HCT116 (cell line): ENCODE data around the gene CYB5R2. TPM values are rescaled to one million over a fixed set of nuclear protein-coding genes. Genes with fewer than 3 reads are reported as not detected.

Source experiments
- ATAC-seq: fragments of 200-7000 bp; cut with Tn5 transposase; 2 replicates; pipeline ENCODE4 v1.9.1; 2020; ENCODE audit warnings: mild to moderate bottlenecking, moderate library complexity
- BruUV-seq: library from RNA; stranded (reverse); fragments of 400-500 nt; replicated peaks from 2 replicates; lab custom pipeline; 2021; lab: Mats Ljungman, UMichigan
- CTCF ChIA-PET: fragments of 300-600 bp; sonication (Branson Sonifier 250); formaldehyde crosslinking; loops from one replicate; lab custom pipeline; 2021; ENCODE audit warnings: antibody characterized with exemption; lab: Charles Lee
- POLR2A ChIA-PET: fragments of 300-600, 350-600 bp; sonication (Branson Sonifier 250); formaldehyde crosslinking; loops from one replicate; lab custom pipeline; 2021; ENCODE audit warnings: antibody characterized with exemption; lab: Charles Lee
- RAD21 ChIA-PET, 2 experiments: fragments of 300-600 bp; sonication (Branson Sonifier 250); formaldehyde crosslinking; loops; one replicate each; lab custom pipeline; 2023; ENCODE audit warnings: low total read pairs in 2 of 2; ENCODE audit not compliant: uncharacterized antibody in 2 of 2, unreplicated experiment in 2 of 2, low non-redundant PET in 1 of 2; lab: Charles Lee
- DNase-seq: peaks from one replicate; pipeline ENCODE4 v3.0.0-alpha.2; 2010; ENCODE audit warnings: low read depth, low spot score
- H2AFZ ChIP-seq: fragments of 200-600 bp; shearing (Covaris generic), sonication (generic); 2 replicates; pipeline ENCODE4 v1.6.1; 2017; ENCODE audit warnings: low read depth, mixed run types, mixed read lengths, antibody characterized with exemption, low read length; ENCODE audit not compliant: poor library complexity, severe bottlenecking
- H3K27ac ChIP-seq: 2 replicates; pipeline ENCODE4 v1.5.1; 2012; ENCODE audit warnings: low read depth, low read length
- H3K27me3 ChIP-seq: fragments of 200-600 bp; sonication (generic); 2 replicates; pipeline ENCODE4 v1.6.1; 2016; ENCODE audit warnings: mixed run types, low read length, mixed read lengths; ENCODE audit not compliant: insufficient read depth
- H3K36me3 ChIP-seq, 2 experiments: fragments of 200-500 bp in 1 of 2; fragments of 200-600 bp in 1 of 2; sonication (Bioruptor generic) in 1 of 2; sonication (generic) in 1 of 2; 2 replicates each; pipeline versions ENCODE4 v1.5.1 to v1.6.1; 2014 to 2016; ENCODE audit warnings: low read length in 2 of 2, inconsistent platforms in 1 of 2, mixed read lengths in 1 of 2, mixed run types in 1 of 2; ENCODE audit not compliant: insufficient read depth in 2 of 2, control insufficient read depth in 1 of 2
- H3K4me1 ChIP-seq, 2 experiments: fragments of 200-600 bp in 1 of 2; sonication (generic) in 1 of 2; 2 replicates each; pipeline versions ENCODE4 v1.5.1 to v1.6.1; 2012 to 2017; ENCODE audit warnings: low read length in 2 of 2, inconsistent platforms in 1 of 2, mild to moderate bottlenecking in 1 of 2, mixed read lengths in 1 of 2, mixed run types in 1 of 2, moderate library complexity in 1 of 2; ENCODE audit not compliant: insufficient read depth in 2 of 2, control insufficient read depth in 1 of 2
- H3K4me2 ChIP-seq: fragments of 200-600 bp; sonication (generic); 2 replicates; pipeline ENCODE4 v1.6.1; 2017; ENCODE audit warnings: mixed run types, low read length, mixed read lengths
- H3K4me3 ChIP-seq, 2 experiments: fragments of 200-600 bp in 1 of 2; sonication (generic) in 1 of 2; replicated peaks in 1 of 2; 2 replicates each; pipeline ENCODE4 v1.5.1; 2011 to 2016; ENCODE audit warnings: low read length in 2 of 2, control low read depth in 1 of 2, low read depth in 1 of 2, mild to moderate bottlenecking in 1 of 2, mixed read lengths in 1 of 2, mixed run types in 1 of 2
- H3K79me2 ChIP-seq: fragments of 200-600 bp; sonication (generic); 2 replicates; pipeline ENCODE4 v1.6.1; 2017; ENCODE audit warnings: mild to moderate bottlenecking, mixed run types, low read length, moderate library complexity, mixed read lengths; ENCODE audit not compliant: insufficient read depth
- H3K9ac ChIP-seq: fragments of 200-600 bp; sonication (generic); 2 replicates; pipeline ENCODE4 v1.6.1; 2016; ENCODE audit warnings: low read length, mixed read lengths
- H3K9me2 ChIP-seq: fragments of 200-600 bp; sonication (generic), shearing (Covaris generic); 2 replicates; pipeline ENCODE4 v1.6.1; 2017; ENCODE audit warnings: mixed run types, mild to moderate bottlenecking, moderate library complexity; ENCODE audit not compliant: insufficient read depth
- H3K9me3 ChIP-seq, 2 experiments: fragments of 200-500 bp in 1 of 2; fragments of 200-600 bp in 1 of 2; sonication (Bioruptor generic) in 1 of 2; sonication (generic) in 1 of 2; 2 replicates each; pipeline ENCODE4 v1.6.1; 2014 to 2017; ENCODE audit warnings: low read length in 2 of 2, mixed read lengths in 2 of 2, inconsistent platforms in 1 of 2, low read depth in 1 of 2, mild to moderate bottlenecking in 1 of 2, mixed run types in 1 of 2, moderate library complexity in 1 of 2; ENCODE audit not compliant: control insufficient read depth in 1 of 2, insufficient read depth in 1 of 2
- H4K20me1 ChIP-seq: fragments of 200-600 bp; sonication (generic), shearing (Covaris generic); 2 replicates; pipeline ENCODE4 v1.6.1; 2017; ENCODE audit warnings: mixed run types, mild to moderate bottlenecking, moderate library complexity; ENCODE audit not compliant: insufficient read depth
- CEBPB ChIP-seq: IDR thresholded peaks from 2 replicates; pipeline ENCODE4 v1.6.1; 2012; ENCODE audit warnings: low read depth
- EZH2 ChIP-seq: fragments of 200-600 bp; sonication (generic); IDR thresholded peaks from 2 replicates; pipeline ENCODE4 v1.6.1; 2017; ENCODE audit warnings: antibody characterized with exemption, mixed run types
- EZH2phosphoT487 ChIP-seq: fragments of 200-600 bp; IDR thresholded peaks from 2 replicates; pipeline ENCODE4 v1.6.1; 2018; ENCODE audit warnings: antibody characterized with exemption, borderline replicate concordance
- MAX ChIP-seq: IDR thresholded peaks from 2 replicates; pipeline ENCODE4 v1.6.1; 2012
- POLR2A ChIP-seq: IDR thresholded peaks from 2 replicates; pipeline ENCODE4 v1.7.0; 2011; ENCODE audit warnings: borderline replicate concordance; ENCODE audit not compliant: insufficient read depth, insufficient read length; ENCODE audit errors: extremely low read depth
- POLR2AphosphoS5 ChIP-seq: IDR thresholded peaks from 2 replicates; pipeline ENCODE4 v1.6.1; 2011; ENCODE audit warnings: mild to moderate bottlenecking, low read depth, low read length, moderate library complexity
- RAD21 ChIP-seq: IDR thresholded peaks from 2 replicates; pipeline ENCODE4 v1.6.1; 2012; ENCODE audit warnings: low read depth, mild to moderate bottlenecking
- SIN3A ChIP-seq: IDR thresholded peaks from 2 replicates; pipeline ENCODE4 v1.6.1; 2012; ENCODE audit warnings: low read depth
- SRF ChIP-seq: IDR thresholded peaks from 2 replicates; pipeline ENCODE4 v1.6.1; 2012; ENCODE audit warnings: low read depth
- TCF7L2 ChIP-seq: IDR thresholded peaks from 2 replicates; pipeline ENCODE4 v1.7.0; 2011; ENCODE audit warnings: borderline replicate concordance, inconsistent platforms; ENCODE audit not compliant: insufficient read depth, insufficient read length; ENCODE audit errors: extremely low read depth
- ZFX ChIP-seq: fragments of 450-650 bp; IDR thresholded peaks from 2 replicates; pipeline ENCODE4 v1.6.1; 2017
- intact Hi-C: fragments of 100-400 bp; cut with micrococcal nuclease; formaldehyde crosslinking; loops from 2 replicates; pipeline ENCODE4 v1.10.0; 2022
- total RNA-seq: library from RNA; stranded (reverse); gene quantifications from one replicate; pipeline ENCODE4 v1.2.1, GENCODE V29; 2021; ENCODE audit not compliant: unreplicated experiment
- TF ChIP-seq, protein P1 (sequence below): IDR thresholded peaks from 2 replicates; pipeline ENCODE4 v1.6.1; 2012
- TF ChIP-seq, protein P2 (sequence below): IDR thresholded peaks from 2 replicates; pipeline ENCODE4 v1.6.1; 2012; ENCODE audit warnings: low read depth

Gene CYB5R2
- total RNA-seq, 1 experiment from 2014 or later, result 14.4 TPM

GRCh38 chr11:7635137-7635536 lies 38.2 kb downstream of the CYB5R2 start (continued):
- TF ChIP-seq SRF (no peak), SIN3A (no peak), RAD21 (no peak)

DNA sequence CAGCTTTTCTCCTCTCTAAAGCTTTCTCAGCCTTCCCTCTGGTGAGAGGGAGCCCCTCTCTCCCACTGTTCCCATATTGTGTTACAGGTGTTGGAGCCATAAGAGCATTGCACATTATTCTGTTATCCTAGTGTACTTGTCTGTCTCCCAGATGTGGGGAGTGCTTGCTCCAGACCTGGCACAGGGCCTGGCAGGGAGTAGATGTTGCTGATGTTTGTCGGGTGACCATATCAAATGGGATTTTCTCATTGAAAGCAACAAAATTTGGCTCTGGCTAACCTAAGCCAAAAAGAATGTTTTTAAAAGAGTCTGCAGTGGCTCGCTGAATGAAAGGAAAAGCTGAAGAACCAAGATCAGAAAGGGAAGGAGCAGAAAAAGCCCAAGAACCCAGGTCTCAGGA lies 41.1 kb downstream of the CYB5R2 start:
- no peaks in the 10 kb centered on the region for H3K36me3 ChIP-seq
- no TSS peak for BruUV-seq

More for the DNA sequence above, 41.1 kb downstream of the CYB5R2 start:
- Histone ChIP-seq H3K27ac (no peak overlapping the region), H3K9me2 (no peaks in the 10 kb centered on the region), H3K4me3 (no peak overlapping the region), H4K20me1 (no peaks in the 10 kb centered on the region), H3K9me3 (no peaks in the 10 kb centered on the region), H3K4me1 (no peaks in the 10 kb centered on the region), H2AFZ (no peak overlapping the region), H3K27me3 (no peaks in the 10 kb centered on the region), H3K4me2 (no peak overlapping the region), H3K9ac (no peak overlapping the region), H3K79me2 (no peaks in the 10 kb centered on the region)
- TF ChIP-seq SIN3A (no peak), SRF (no peak), POLR2A (no peak), CEBPB (no peak), RAD21 (no peak), TCF7L2 (no peak), MAX (no peak), ZFX (no peak), EZH2 (no peak), POLR2AphosphoS5 (no peak), EZH2phosphoT487 (no peak)
- TF ChIP-seq, protein P1, sequence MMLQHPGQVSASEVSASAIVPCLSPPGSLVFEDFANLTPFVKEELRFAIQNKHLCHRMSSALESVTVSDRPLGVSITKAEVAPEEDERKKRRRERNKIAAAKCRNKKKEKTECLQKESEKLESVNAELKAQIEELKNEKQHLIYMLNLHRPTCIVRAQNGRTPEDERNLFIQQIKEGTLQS, result no peak
- TF ChIP-seq, protein P2, sequence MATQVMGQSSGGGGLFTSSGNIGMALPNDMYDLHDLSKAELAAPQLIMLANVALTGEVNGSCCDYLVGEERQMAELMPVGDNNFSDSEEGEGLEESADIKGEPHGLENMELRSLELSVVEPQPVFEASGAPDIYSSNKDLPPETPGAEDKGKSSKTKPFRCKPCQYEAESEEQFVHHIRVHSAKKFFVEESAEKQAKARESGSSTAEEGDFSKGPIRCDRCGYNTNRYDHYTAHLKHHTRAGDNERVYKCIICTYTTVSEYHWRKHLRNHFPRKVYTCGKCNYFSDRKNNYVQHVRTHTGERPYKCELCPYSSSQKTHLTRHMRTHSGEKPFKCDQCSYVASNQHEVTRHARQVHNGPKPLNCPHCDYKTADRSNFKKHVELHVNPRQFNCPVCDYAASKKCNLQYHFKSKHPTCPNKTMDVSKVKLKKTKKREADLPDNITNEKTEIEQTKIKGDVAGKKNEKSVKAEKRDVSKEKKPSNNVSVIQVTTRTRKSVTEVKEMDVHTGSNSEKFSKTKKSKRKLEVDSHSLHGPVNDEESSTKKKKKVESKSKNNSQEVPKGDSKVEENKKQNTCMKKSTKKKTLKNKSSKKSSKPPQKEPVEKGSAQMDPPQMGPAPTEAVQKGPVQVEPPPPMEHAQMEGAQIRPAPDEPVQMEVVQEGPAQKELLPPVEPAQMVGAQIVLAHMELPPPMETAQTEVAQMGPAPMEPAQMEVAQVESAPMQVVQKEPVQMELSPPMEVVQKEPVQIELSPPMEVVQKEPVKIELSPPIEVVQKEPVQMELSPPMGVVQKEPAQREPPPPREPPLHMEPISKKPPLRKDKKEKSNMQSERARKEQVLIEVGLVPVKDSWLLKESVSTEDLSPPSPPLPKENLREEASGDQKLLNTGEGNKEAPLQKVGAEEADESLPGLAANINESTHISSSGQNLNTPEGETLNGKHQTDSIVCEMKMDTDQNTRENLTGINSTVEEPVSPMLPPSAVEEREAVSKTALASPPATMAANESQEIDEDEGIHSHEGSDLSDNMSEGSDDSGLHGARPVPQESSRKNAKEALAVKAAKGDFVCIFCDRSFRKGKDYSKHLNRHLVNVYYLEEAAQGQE, result no peak
- ATAC-seq, result no peak
- DNase-seq, result no peak
- ChIA-PET RAD21 (no interaction called here), CTCF (no interaction called here), POLR2A (no interaction called here)
- intact Hi-C loops, result no loop called here
